BLaER1 treated with 17β-estradiol and CSF1 and Interleukin-3, amounts not matched to agents 10 nM and 100 nM (cell line): ENCODE results near the gene PTPRN2.

Experiments
- H3K27ac ChIP-seq, 11 experiments: shearing (Covaris generic); formaldehyde crosslinking; 2 replicates each; pipeline ENCODE4 v1.8.1; 2022
- H3K27me3 ChIP-seq, 11 experiments: shearing (Covaris generic); formaldehyde crosslinking; 2 replicates each; pipeline ENCODE4 v1.8.1; 2022
- H3K36me3 ChIP-seq, 11 experiments: shearing (Covaris generic); formaldehyde crosslinking; 2 replicates each; pipeline ENCODE4 v1.8.1; 2022
- H3K4me1 ChIP-seq, 10 experiments: shearing (Covaris generic); formaldehyde crosslinking; 2 replicates each; pipeline ENCODE4 v1.8.1; 2022
- H3K4me2 ChIP-seq, 11 experiments: shearing (Covaris generic); formaldehyde crosslinking; 2 replicates each; pipeline ENCODE4 v1.8.1; 2022
- H3K4me3 ChIP-seq, 10 experiments: shearing (Covaris generic); formaldehyde crosslinking; 2 replicates each; pipeline ENCODE4 v1.8.1; 2022
- H3K9ac ChIP-seq, 11 experiments: shearing (Covaris generic); formaldehyde crosslinking; 2 replicates each; pipeline ENCODE4 v1.8.1; 2022
- H3K9me3 ChIP-seq, 11 experiments: shearing (Covaris generic); formaldehyde crosslinking; replicated peaks in 1 of 11; 2 replicates each; pipeline ENCODE4 v1.8.1; 2022
- H4K20me1 ChIP-seq, 11 experiments: shearing (Covaris generic); formaldehyde crosslinking; 2 replicates each; pipeline ENCODE4 v1.8.1; 2022
- Cebpa-rat ChIP-seq, 11 experiments: shearing (Covaris generic); IDR thresholded peaks; 2 replicates each; pipeline ENCODE4 v1.8.1; 2022

PTPRN2 gene

GRCh38 chr7:157619753-157620525 lies 967.7 kb downstream of the PTPRN2 start:
- no peak overlapping the region for H3K4me3 ChIP-seq
- H3K27ac ChIP-seq: no peak overlapping the region
- peak overlapping the region in 1 of 11 experiments; percentile 13; a peak in 2 of 22 replicates for H3K4me2 ChIP-seq
- H3K4me1 ChIP-seq: peaks cover 0 to 48% (median 33%) of the 10 kb centered on the region in 10 experiments; a peak in 18 of 20 replicates
- no peaks in the 10 kb centered on the region for H3K36me3 ChIP-seq
- peaks cover 0 to 16% (median 0%) of the 10 kb centered on the region in 11 experiments; a peak in 6 of 22 replicates for H3K27me3 ChIP-seq
- no peaks in the 10 kb centered on the region for H3K9me3 ChIP-seq
- no peak overlapping the region for H3K9ac ChIP-seq
- no peaks in the 10 kb centered on the region; a peak in 2 of 22 replicates for H4K20me1 ChIP-seq
- TF ChIP-seq Cebpa-rat (IDR thresholded peaks at IDR 0.05): no peak

GRCh38 chr7:157618823-157619606 lies 968.6 kb downstream of the PTPRN2 start:
- no peaks in the 10 kb centered on the region; a peak in 2 of 22 replicates for H4K20me1 ChIP-seq
- TF ChIP-seq Cebpa-rat (IDR thresholded peaks at IDR 0.05): no peak

GRCh38 chr7:157618091-157618726 lies 969.4 kb downstream of the PTPRN2 start:
- no peaks in the 10 kb centered on the region; a peak in 2 of 22 replicates for H4K20me1 ChIP-seq
- no peak overlapping the region for H3K27ac ChIP-seq
- no peak overlapping the region for H3K9ac ChIP-seq
- TF ChIP-seq Cebpa-rat (IDR thresholded peaks at IDR 0.05): no peak
- no peaks in the 10 kb centered on the region for H3K36me3 ChIP-seq
- no peaks in the 10 kb centered on the region for H3K9me3 ChIP-seq
- H3K4me2 ChIP-seq: peak overlapping the region in 4 of 11 experiments; percentile 2 to 18 (median 10); a peak in 4 of 22 replicates
- no peak overlapping the region for H3K4me3 ChIP-seq
- H3K27me3 ChIP-seq: peaks cover 0 to 32% (median 7%) of the 10 kb centered on the region in 11 experiments; a peak in 10 of 22 replicates
- peaks cover 8 to 65% (median 50%) of the 10 kb centered on the region in 10 experiments for H3K4me1 ChIP-seq

More at GRCh38 chr7:157618823-157619606, 968.6 kb downstream of the PTPRN2 start:
- Histone ChIP-seq H3K4me3 (no peak overlapping the region), H3K36me3 (no peaks in the 10 kb centered on the region), H3K9me3 (no peaks in the 10 kb centered on the region), H3K4me1 (peaks cover 1 to 57% (median 42%) of the 10 kb centered on the region in 10 experiments; a peak in 19 of 20 replicates), H3K27ac (no peak overlapping the region), H3K4me2 (peak overlapping the region in 4 of 11 experiments; percentile 2 to 18 (median 10); a peak in 4 of 22 replicates), H3K9ac (no peak overlapping the region), H3K27me3 (peaks cover 0 to 25% (median 0%) of the 10 kb centered on the region in 11 experiments; a peak in 7 of 22 replicates)

GRCh38 chr7:157617401-157617800 lies 970.2 kb downstream of the PTPRN2 start:
- peak overlapping the region in 1 of 11 experiments; percentile 8; a peak in 1 of 22 replicates for H3K4me2 ChIP-seq
- H3K4me1 ChIP-seq: peaks cover 14 to 67% (median 52%) of the 10 kb centered on the region in 10 experiments
- peaks cover 0 to 39% (median 9%) of the 10 kb centered on the region in 11 experiments; a peak in 10 of 22 replicates for H3K27me3 ChIP-seq
- no peaks in the 10 kb centered on the region for H3K36me3 ChIP-seq
- H3K4me3 ChIP-seq: no peak overlapping the region
- TF ChIP-seq Cebpa-rat (IDR thresholded peaks at IDR 0.05): no peak
- no peaks in the 10 kb centered on the region; a peak in 2 of 22 replicates for H4K20me1 ChIP-seq
- H3K27ac ChIP-seq: no peak overlapping the region
- H3K9ac ChIP-seq: no peak overlapping the region
- H3K9me3 ChIP-seq: no peaks in the 10 kb centered on the region

- Histone ChIP-seq H3K36me3 (no peaks in the 10 kb centered on the region), H3K4me2 (no peak overlapping the region; a peak in 1 of 22 replicates), H3K9ac (no peak overlapping the region), H3K4me1 (peaks cover 16 to 67% (median 52%) of the 10 kb centered on the region in 10 experiments), H3K9me3 (no peaks in the 10 kb centered on the region), H3K27ac (no peak overlapping the region), H3K4me3 (no peak overlapping the region), H4K20me1 (peaks cover 0 to 2% (median 0%) of the 10 kb centered on the region in 11 experiments; a peak in 3 of 22 replicates), H3K27me3 (peaks cover 0 to 44% (median 9%) of the 10 kb centered on the region in 11 experiments; a peak in 10 of 22 replicates)
- TF ChIP-seq Cebpa-rat (IDR thresholded peaks at IDR 0.05): no peak
Measured at GRCh38 chr7:157616931-157617330, 970.7 kb downstream of the PTPRN2 start.

GRCh38 chr7:157616426-157616825 lies 971.2 kb downstream of the PTPRN2 start:
- H3K4me3 ChIP-seq: no peak overlapping the region
- peaks cover 0 to 5% (median 0%) of the 10 kb centered on the region in 11 experiments; a peak in 3 of 22 replicates for H4K20me1 ChIP-seq
- H3K27me3 ChIP-seq: peaks cover 0 to 46% (median 9%) of the 10 kb centered on the region in 11 experiments; a peak in 10 of 22 replicates
- H3K9ac ChIP-seq: no peak overlapping the region
- no peak overlapping the region for H3K27ac ChIP-seq
- no peak for TF ChIP-seq Cebpa-rat (IDR thresholded peaks at IDR 0.05)
- peak overlapping the region in 7 of 11 experiments; percentile 89 to 98 (median 97); a peak in 13 of 22 replicates for H3K4me2 ChIP-seq
- no peaks in the 10 kb centered on the region for H3K36me3 ChIP-seq
- H3K9me3 ChIP-seq: no peaks in the 10 kb centered on the region
- peaks cover 16 to 67% (median 50%) of the 10 kb centered on the region in 10 experiments for H3K4me1 ChIP-seq

- H3K4me1 ChIP-seq: peaks cover 16 to 72% (median 52%) of the 10 kb centered on the region in 10 experiments
- peaks cover 0 to 5% (median 0%) of the 10 kb centered on the region in 11 experiments; a peak in 3 of 22 replicates for H4K20me1 ChIP-seq
- H3K27ac ChIP-seq: peak overlapping the region in 2 of 11 experiments; percentile 27 to 80; a peak in 2 of 22 replicates
- H3K4me3 ChIP-seq: no peak overlapping the region
- peak overlapping the region in 1 of 11 experiments; percentile 8; a peak in 1 of 22 replicates for H3K9ac ChIP-seq
- peak overlapping the region in 9 of 11 experiments; percentile 89 to 99 (median 97); a peak in 18 of 22 replicates for H3K4me2 ChIP-seq
- H3K36me3 ChIP-seq: no peaks in the 10 kb centered on the region
- no peaks in the 10 kb centered on the region for H3K9me3 ChIP-seq
- H3K27me3 ChIP-seq: peaks cover 0 to 46% (median 9%) of the 10 kb centered on the region in 11 experiments; a peak in 10 of 22 replicates
- no peak for TF ChIP-seq Cebpa-rat (IDR thresholded peaks at IDR 0.05)
Measured at GRCh38 chr7:157615852-157616251, 971.8 kb downstream of the PTPRN2 start.
